ENCODE results near the gene FOXP3.

DNA sequence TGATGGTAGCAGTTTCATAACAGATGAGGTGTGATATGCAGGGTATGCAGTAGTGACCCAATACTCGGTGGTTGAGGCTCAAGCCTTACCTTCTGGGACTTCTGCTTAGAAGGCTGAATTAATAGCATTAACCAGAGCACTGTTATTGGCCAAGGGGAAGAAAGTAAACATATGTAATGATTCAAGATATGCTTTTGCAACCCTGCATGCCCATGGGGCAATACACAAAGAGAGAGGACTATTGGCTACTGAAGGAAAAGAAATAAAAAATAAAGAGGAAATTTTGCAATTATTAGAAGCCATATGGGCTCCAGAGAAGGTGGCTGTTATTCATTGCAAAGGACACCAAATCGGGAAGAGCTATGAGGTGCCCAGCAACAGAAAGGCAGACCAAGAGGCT is 47.7 kb upstream of the FOXP3 start:
- TF ChIP-seq CTCF (IDR thresholded peaks at IDR 0.05; ENCODE audit: poor library complexity) (no peak), EZH2phosphoT487 (IDR thresholded peaks at IDR 0.05; ENCODE audit: low read depth, severe bottlenecking, unreplicated experiment) (no peak)

Measured in hepatocyte (in vitro differentiated cells).